NCI-H226 (cell line): ENCODE data around the gene YTHDF1.
"Not testable (repeated sequence)": the region's sequence is repeated elsewhere in the genome, so short reads cannot be mapped to it uniquely, and the experiment has no call there.

ENCODE experiments used
- DNase-seq: peaks from one replicate; pipeline ENCODE4 v3.0.0-alpha.2; 2015

The YTHDF1 gene

DNA sequence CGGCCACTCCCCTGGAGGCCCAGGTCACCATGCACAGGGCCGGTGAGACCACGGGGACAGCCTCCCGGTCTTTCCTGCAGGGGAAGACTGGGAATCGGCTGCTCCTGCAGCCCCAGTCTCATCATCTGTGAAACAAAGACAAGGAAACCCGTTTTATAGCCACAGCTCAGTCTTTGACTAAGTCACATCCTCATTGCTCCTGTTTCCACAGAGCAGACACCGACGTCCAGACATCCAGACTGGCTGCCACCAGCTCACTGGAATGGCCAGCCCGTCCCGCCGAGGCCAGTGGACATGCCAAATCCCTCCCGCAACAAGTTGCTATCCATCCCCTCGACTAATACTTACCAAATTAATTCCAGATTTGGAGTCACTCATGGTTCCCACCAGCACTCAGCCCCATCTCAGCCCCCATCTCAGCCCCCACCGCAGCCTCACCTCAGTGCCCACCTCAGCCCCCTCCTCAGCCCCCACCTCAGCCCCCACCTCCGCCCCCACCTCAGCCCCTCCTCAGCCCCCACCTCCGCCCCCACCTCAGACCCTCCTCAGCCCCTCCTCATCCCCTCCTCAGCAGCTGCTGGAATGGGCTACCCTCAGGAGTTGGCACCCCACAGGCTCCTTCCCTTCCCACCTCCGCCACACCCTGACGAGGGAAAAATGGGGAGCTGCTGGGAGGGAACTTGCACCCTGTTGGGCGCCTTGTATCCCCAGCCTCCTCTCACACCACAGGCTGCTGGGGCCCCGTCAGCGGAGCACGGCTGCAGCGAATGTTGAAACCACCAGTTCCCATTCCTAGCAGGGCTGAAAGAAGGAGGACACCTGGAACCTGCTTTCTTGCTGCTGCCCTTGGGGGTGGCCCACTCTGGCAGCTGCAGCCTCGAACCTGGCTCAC lies 48.7 kb downstream of the YTHDF1 start:
- DNase-seq, result no peak

DNA sequence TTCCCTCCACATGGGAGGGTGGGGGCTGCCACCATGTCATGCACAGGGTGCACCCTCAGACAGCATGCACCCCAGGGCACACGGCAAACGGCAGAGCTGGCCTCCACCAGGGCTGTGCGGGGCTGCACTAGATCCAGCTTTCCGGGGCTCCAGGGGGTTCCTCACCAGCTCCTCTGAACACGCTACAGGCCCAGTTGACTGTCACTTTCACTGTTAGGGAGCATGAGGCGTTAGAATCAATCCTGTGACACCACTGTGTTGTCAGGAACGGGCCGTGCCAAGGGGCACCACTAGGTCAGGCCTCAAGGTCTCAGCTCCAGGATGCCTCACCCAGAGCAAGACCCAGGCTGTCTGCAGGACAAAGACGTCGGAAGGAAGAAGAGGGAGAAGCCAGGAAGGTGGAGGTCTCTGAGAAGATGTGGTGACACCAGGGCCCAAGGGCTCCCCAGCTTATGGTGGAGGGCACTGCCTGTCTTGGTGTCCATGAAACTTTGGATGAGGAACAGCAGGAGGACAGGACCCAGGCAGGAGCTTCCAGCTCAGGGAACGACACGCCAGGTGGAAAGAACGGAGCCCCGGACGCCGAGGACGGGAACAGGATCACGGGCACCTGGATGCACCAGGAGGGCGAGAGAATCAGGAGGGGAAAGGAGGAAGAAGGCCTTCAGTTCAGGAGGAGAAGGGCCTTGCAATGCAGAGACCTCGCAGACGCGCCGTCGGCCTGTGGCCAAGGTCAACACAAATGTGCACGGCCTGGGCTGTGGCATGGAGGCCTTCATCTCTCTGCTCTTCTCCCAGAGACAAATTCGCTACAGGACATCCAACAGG lies 49.5 kb downstream of the YTHDF1 start:
- DNase-seq, result no peak

DNA sequence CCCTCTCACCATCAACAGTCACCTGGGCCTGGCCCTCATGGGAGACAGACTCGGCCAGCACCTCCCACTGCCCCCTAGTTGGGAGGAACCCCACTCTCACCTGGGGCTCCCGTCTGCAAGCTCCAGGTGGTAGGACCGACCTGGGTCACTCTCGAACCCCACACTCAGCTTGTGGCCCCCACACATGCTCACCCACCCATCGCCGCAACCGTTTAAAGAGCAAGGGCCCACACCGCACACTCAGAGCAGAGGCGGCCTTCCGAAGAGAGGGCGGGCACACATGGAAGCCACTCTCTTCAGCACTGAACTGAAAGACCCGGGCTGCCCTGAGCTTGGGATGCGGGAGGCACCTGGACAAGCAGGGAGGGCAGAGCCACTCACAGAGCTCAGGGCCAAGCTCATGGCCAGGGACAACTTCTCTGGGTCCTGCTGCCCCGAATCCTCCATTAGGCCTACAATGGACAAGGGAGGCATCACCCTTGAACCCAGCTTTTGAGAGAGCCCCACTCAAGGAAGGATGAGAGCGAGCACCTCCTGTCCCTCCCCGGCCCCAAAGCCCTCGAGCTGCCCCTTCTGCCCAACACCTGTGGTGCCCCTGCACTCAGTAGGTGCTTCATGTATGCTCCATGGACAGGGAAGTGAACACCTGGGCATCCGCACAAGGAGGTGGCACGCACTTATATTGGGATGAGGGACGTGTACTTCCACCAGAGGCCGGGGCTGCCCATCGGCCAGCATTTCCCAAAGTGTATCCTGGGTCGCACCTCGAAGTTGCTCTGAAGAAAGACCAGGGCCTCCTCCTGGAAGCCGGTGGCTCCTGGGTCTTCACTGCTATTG lies 50.4 kb downstream of the YTHDF1 start:
- DNase-seq, result no peak

DNA sequence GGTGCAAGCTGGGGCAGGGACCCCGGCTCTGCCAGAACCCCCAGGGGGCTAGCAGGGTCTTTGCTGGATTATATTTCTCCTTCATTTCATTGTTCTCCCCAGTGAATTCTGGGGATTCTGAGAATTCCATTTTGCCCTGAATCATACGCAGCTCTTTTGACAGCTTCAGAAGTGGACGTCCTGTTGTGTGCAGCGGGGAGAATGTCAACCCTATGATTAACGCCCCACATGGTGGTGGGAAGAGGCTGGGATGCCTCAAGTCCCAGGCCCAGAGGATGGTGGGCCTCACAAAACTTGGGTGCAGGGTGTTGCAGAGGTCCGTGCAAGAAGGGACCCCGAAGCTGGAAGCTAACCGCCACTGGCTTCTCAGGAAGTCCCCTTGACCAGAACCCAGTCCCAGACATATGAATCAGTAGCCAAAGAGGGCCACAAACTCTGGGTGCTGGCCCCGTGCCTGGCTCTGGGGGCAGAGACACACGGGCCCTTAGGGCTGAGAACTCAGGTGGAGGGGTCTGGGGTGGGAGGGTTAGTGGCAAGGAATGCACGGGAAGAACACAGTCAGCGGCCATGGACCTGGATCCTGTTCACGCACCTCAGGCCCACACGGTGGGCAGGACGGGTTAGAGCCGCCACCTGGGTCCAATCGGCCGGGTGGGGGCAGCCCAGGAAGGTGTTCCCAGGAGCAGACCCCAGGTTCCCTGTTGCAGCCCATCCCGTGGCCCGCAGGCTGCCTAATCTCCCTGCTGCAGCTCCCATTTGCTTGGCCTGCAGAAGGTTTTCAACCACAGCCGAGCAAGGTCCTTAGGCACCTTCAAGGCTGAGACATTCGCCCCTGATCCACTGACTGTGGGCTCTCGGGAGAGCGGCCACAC lies 51.2 kb downstream of the YTHDF1 start:
- DNase-seq, result no peak

DNA sequence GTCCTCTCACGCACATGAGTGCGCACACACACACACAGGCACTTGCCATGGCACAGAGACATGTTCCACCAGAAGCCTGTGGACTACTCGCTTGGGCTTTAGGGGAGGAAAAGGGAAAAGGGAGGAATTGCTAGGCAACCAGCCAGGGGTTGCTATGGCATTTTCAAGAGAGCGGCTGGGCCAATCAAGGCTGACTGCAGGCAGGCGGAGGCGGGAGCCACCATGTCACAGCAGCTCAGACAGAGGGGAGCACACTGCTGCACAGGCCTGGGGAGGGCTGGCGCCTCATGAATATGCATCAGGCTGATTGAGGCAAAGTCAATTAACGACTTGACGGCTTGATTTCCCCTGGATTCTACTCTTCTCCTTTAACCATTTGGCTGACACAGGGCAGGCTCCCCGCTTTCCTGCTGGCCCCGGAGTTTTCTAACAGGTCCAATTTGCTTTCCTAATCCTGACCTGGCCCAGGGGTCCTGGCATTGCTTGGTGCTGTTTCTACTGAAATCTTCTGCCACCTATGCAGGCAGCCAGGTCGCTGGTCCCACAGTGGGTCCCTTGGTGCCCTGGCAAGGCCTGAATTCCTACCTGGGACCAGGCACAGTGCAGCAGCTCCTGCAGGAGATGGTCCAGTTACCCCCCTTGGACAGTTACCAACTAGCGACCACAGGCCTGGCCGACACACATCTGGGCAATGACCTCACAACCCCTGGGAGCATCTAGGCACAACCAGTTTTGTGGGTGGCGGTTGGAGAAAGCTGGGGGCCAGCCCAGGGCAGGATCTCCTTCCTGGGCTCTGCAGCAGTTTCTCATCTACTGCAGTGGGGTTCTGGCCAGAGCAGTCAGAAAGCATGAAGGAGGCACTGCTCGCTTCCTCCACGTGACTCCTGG lies 52.1 kb downstream of the YTHDF1 start:
- DNase-seq, result no peak

DNA sequence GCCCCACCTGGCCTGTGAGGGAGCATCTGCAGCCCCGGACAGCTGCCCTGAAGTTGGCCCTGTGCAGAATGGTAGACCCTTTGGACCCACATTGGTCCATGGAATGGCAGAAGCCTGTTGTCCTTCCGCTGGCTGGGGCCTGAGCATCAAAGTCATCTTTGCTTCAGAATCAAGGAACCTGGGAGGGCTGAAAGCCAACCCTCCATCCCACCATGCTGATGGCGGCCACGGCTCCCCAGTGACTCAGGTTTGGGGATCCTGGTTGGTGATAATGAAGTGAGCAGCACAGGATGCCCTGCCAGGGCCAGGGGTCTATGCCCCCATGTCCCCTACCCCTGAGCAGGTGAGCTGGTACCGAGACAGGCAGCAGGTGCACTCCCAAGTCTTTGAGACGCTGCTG lies 52.8 kb downstream of the YTHDF1 start:
- no peak for DNase-seq

DNA sequence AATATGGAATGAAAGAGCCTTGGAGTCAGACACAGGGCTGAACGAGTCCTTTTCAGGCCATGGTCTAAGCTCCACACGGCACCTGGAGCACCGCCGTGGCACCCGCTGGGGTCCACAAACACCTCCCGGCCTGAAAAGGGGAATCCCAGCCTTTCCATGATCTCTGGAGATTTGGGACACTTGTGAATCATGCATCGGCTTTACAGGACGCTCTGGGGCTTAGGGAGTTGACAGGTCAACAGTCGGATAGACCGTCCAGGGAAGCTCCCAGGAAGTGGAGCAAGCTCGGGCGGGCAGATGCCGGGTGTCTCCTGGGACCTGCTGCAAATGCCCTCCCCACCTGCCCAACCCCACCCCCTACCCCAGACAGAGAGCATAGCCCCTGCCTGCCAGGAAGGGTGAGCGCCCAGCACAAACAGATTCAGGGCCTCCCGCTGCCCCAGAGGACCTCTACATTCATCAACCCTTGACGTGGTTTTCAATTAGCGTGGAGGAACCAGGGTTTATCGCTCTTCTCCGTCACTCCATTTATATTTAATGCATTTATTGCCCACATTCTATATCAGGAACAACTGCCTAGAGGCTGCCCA lies 53.6 kb downstream of the YTHDF1 start:
- no peak for DNase-seq

DNA sequence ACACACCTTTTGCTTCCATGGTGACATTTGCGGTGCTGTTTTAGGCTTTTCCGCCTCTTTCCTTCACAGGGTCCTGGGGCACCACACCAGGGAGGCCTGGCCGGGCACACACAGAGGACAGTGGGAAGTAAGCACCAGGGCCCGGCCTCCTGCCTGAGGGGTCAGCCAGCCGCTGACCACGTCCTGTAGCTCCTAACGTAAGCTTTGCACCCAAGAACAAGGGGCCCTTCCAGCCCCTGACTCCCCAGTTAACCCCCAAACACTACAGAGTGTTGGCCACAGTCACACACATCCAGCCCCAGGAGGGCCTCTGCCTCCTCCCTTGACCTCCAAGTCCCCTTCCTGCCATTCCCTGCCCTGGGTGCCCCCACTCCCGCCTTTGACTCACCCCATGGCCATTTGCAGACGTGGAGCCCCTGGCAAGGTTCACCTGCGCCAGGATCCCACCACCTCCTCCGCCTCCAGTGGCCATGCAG lies 54.7 kb downstream of the YTHDF1 start:
- DNase-seq, result no peak

DNA sequence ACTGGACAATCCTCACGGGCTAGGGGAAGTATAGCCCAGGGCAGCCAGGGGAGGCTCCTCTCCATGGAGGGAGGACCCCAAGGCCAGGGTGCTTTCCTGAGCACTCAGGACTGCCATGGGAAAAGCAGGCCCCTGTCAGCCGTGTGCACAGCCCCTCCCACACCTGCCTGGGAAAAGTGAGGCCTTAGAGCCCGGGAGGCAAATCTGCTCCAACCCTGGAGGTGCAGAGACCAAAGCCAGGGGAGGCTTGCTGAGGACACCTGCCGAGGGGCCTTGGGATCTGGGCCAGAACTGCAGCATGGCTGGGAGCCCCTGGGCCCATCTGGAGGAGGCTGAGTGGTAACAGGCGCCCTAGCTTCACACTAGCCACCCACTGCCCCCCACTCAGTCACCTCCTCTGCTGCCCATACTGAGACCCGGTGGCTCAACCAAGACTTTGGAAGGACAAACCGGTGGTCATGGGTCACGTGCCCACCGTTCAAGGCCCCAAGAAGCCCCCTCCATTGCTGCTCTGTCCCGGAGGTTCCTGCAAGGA lies 55.2 kb downstream of the YTHDF1 start:
- no peak for DNase-seq

DNA sequence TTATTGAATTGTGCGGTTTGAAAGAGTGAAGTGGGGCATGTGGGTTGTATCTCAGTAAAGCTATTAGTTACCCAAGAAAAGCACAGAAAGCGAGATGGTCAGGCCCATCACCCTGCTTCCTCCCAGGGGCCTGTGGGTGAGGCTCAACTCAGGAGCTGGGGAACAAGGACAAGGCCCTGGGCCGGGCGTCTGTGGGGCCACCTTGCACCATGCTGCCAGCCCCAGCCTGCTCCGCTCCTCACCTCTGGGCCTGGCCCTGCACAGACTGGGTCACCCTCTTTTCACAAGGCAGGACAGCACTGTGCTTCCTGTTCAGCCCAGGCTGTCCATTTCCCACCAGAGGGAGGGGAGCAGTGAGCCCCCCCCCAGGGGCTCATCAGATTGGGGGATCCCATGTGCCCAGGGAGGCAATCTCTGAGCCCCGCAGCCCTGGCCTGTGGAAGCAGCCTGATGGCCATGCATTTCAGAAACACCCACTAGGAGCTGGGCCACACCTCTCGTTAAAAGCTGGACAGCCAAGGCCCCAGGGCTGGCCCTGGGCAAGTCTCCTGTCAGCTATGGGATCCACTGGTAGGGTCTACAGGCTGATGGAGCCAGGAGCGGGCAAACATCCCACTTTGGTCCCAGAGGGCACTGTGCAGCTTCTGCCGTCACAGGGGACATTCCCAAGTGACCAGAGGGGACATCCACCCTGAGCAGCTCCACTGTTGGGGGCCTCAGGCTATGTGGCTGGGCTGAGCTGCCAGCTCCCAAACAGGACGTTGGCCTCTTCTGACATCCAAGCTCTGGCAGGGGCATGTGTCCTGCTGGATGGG lies 55.9 kb downstream of the YTHDF1 start:
- DNase-seq, result no peak

DNA sequence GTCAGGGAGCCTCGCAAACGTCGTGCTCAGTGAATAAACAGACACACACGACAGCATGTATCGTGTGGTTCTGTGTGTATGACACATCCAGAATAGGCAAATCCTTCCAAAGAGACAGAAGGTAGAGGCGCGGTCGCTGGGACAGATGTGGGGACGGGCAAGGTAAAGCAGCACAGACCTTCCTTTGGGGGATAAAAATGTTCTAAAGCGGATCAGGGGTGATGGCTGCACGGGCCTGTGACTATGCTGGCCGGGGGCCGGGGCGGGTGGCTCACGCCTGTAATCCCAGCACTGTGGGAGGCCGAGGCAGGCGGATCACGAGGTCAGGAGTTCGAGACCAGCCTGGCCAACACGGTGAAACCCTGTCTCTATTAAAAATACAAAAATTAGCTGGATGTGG lies 56.7 kb downstream of the YTHDF1 start:
- not testable (repeated sequence) for DNase-seq

DNA sequence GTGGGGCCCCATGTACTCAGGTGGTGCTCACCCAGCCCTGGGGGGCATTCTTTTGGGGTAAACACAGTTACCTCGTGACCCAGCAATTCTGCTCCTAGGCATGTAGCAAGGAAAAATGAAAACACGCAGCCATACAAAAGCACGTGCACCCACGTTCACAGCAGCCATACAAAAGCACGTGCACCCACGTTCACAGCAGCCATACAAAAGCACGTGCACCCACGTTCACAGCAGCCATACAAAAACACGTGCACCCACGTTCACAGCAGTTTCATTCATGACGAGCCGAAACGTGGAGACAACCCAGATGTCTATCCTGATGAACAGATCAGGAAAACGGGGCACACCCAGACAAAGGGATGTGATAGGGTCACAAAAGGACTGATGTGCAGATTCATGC lies 57.1 kb downstream of the YTHDF1 start:
- no peak for DNase-seq

DNA sequence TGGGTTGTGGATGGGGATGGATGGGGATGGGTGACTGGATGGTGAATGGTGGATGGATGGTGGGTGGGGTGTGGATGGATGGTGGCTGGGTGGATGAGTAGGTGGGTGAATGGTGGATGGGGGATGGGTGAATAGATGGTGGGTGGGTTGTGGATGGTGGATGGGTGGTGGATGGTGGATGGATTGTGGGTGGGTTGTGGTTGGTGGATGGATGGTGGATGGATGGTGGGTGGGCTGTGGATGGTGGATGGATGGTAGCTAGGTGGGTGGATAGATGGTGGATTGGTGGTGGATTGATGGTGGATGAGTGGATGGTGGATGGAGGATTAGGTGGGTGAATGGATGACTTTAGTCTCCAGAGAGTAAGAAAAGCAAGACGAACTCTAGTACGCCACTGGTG lies 57.6 kb downstream of the YTHDF1 start:
- DNase-seq, result no peak

DNA sequence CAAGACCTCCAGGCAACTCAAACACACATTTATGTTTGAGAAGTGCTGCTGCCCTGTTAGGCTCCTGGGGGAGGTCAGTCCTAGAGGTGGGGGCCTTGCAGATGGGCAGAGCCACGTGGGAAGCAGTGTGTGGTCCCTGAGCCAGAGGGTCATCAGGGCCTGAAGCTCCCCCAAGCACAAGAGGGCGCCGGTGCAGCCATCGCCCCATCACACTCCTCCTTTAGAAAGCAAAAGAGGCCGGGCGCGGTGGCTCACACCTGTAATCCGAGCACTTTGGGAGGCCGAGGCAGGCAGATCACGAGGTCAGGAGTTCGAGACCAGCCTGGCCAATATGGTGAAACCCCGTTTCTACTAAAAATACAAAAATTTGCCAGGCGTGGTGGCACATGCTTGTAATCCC lies 58.5 kb downstream of the YTHDF1 start:
- DNase-seq, result not testable (repeated sequence)

DNA sequence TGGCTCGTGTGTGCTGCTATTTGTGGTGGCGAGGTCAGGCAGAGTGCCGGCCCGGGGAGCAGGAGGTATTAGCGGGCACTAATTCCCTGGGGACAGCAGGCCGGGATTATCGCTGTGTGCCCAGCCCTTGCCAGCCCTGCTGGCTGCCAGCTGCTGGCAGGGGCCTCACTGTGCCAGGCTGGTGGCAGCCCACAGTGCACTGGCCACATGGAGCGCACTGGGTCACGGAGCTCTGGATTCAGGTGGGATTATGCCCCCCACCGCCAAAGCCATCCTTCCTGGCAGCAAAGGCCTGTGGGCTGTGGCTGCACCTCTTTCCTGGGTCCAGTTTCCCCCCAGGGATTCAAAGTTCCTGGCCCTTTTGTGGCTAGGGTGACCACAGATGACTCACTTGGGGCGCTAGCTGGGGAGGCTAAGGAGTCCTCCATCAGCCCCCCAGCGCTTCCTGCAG lies 59.7 kb downstream of the YTHDF1 start:
- no peak for DNase-seq

DNA sequence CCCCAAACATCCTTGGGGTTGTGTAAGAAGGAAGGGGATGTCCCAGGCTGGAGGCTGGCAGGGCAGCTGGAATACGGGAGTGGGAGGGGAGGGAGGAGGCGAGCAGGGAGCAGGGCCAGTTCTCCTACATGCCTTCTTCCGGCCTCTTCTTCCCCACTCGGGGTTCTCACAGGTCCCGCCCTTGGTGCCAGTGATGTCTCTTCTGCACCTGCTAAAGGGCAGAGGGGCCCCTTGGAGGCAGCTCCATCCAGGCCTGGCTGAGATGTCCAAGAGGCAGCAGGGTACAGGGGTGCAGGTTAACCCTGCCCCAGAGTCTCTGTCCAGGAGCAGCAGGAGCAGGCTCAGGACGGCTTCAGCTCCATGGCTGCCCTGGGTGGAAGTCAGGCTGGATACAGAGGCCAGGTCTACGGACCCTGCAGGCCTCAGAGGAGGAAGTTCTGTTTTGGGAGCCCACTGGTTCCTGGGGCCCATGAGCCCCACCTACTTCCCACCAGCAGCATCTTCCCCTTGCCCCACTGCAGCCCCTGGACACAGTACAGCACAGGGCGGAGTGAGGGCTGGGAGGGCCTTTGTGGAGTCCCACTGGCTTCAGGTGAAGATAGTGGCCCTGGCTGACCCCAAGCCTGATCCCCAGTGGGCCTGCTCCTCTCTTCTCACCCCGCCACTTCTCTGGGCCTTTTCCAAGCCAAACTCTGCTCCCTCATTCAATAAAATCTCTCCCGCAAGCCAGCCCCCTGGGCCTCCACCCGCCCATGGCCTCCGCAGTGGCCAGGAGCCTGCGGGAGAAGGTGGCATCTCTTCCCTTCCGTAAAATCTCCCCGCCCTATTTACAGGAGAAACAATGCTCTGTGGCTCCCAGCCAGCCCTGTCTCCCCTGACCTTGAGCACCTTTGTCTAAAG lies 60.4 kb downstream of the YTHDF1 start:
- DNase-seq, result no peak

DNA sequence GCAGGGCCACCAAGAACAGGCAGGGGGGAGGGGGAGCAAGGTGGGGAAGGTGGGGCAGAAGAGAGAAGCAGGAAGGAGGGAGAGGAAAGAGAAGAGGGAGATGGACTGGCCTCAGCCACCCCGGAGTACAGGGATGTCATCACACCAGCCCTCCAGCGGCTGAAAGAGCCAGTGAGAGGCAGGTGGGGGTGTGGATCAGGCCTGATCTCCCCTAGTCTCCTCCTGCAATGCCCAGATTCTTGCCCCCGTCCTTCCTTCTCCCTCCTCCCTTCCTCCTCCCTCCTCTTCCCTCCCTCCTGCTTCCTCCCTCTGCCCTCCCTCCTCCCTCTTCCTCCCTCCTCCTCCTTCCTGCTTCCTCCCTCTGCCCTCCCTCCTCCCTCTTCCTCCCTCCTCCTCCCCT lies 61.5 kb downstream of the YTHDF1 start:
- no peak for DNase-seq
